IPS DF 6.9 (cell line): ENCODE results near the gene PDHX.

Experiments
- DNase-seq: peaks from one replicate; pipeline ENCODE4 v3.0.0-alpha.2; 2013; ENCODE audit warnings: low read depth, low spot score
- H3K27ac ChIP-seq: one replicate; pipeline ENCODE4 v1.5.1; 2013; ENCODE audit warnings: low read length, control low read depth
- H3K27me3 ChIP-seq: 2 replicates; pipeline ENCODE4 v1.6.1; 2013; ENCODE audit warnings: mild to moderate bottlenecking, low read length; ENCODE audit not compliant: control insufficient read depth, insufficient read depth
- H3K36me3 ChIP-seq: 2 replicates; pipeline ENCODE4 v1.6.1; 2013; ENCODE audit warnings: low read length; ENCODE audit not compliant: control insufficient read depth, insufficient read depth
- H3K4me1 ChIP-seq: 2 replicates; pipeline ENCODE4 v1.6.1; 2013; ENCODE audit warnings: low read length; ENCODE audit not compliant: control insufficient read depth, insufficient read depth
- H3K4me3 ChIP-seq: 2 replicates; pipeline ENCODE4 v1.5.1; 2013; ENCODE audit warnings: mild to moderate bottlenecking, low read length
- H3K9me3 ChIP-seq: 2 replicates; pipeline ENCODE4 v1.6.1; 2013; ENCODE audit warnings: low read length, inconsistent platforms; ENCODE audit not compliant: control insufficient read depth, insufficient read depth
- WGBS: extraction: QIAGEN DNeasy Blood & Tissue Kit; methylation state at CpG from one replicate; pipeline ENCODE4 v1.1.7; 2013; ENCODE audit warnings: mixed read lengths, missing lambda C conversion rate; ENCODE audit not compliant: insufficient read length, insufficient coverage; 5-methylcytosine and 5-hydroxymethylcytosine counted together

Gene PDHX

GRCh38 chr11:35045236-35045820 lies 128.9 kb downstream of the PDHX start:
- DNase-seq, result no peak
- Histone ChIP-seq H3K9me3 (no peaks in the 10 kb centered on the region), H3K4me3 (no peak overlapping the region), H3K36me3 (no peaks in the 10 kb centered on the region), H3K4me1 (no peaks in the 10 kb centered on the region), H3K27me3 (no peaks in the 10 kb centered on the region), H3K27ac (no peak overlapping the region)
- no CpG with 5 or more reads among the region's 8 CpGs for WGBS
